OCI-LY3 (cell line): Measurements from ENCODE around the gene MIOX.

Experiments
- H2AFZ ChIP-seq: fragments of 200-600, 300-600 bp; shearing (Covaris generic); 2 replicates; pipeline ENCODE4 v1.6.0; 2014; ENCODE audit warnings: antibody characterized with exemption, low read depth, low read length
- H3K27ac ChIP-seq: fragments of 200-600, 300-600 bp; sonication (generic); 2 replicates; pipeline ENCODE4 v1.5.1; 2014; ENCODE audit warnings: mild to moderate bottlenecking, low read length, moderate library complexity, mixed read lengths
- H3K27me3 ChIP-seq: fragments of 200-600, 300-600 bp; sonication (generic); 2 replicates; pipeline ENCODE4 v1.6.1; 2014; ENCODE audit warnings: low read depth, low read length, mixed read lengths
- H3K36me3 ChIP-seq: fragments of 200-600, 300-600 bp; sonication (generic); replicated peaks from 2 replicates; pipeline ENCODE3; 2014; ENCODE audit warnings: low read depth, low read length, mixed read lengths
- H3K4me1 ChIP-seq: fragments of 300-600, 200-600 bp; sonication (generic); 2 replicates; pipeline ENCODE4 v1.6.1; 2014; ENCODE audit warnings: low read length, mixed read lengths
- H3K4me2 ChIP-seq: fragments of 200-600, 300-600 bp; sonication (generic); 2 replicates; pipeline ENCODE4 v1.6.1; 2014; ENCODE audit warnings: low read length, mixed read lengths
- H3K4me3 ChIP-seq: fragments of 300-600, 200-600 bp; sonication (generic); 2 replicates; pipeline ENCODE4 v1.5.1; 2014; ENCODE audit warnings: antibody characterized with exemption, mild to moderate bottlenecking, low read length, moderate library complexity
- H3K79me2 ChIP-seq: fragments of 300-600, 200-600 bp; shearing (Covaris generic); 2 replicates; pipeline ENCODE4 v1.6.1; 2014; ENCODE audit warnings: mild to moderate bottlenecking, low read length, mixed read lengths
- H3K9ac ChIP-seq: fragments of 300-600, 200-600 bp; shearing (Covaris generic); 2 replicates; pipeline ENCODE4 v1.6.0; 2014; ENCODE audit warnings: mild to moderate bottlenecking, low read length, moderate library complexity
- H3K9me3 ChIP-seq: fragments of 200-600, 300-600 bp; shearing (Covaris generic); 2 replicates; pipeline ENCODE4 v1.6.1; 2014; ENCODE audit warnings: low read length, mixed read lengths; ENCODE audit not compliant: insufficient read depth
- H4K20me1 ChIP-seq: fragments of 200-600, 300-600 bp; sonication (generic); 2 replicates; pipeline ENCODE4 v1.6.1; 2016; ENCODE audit warnings: low read length, mixed read lengths; ENCODE audit not compliant: insufficient read depth
- CTCF ChIP-seq: fragments of 200-600, 300-600 bp; sonication (generic); IDR thresholded peaks from 2 replicates; pipeline ENCODE4 v1.5.1; 2014; ENCODE audit warnings: antibody characterized with exemption, low read length, low read depth
- EZH2phosphoT487 ChIP-seq: fragments of 200-600 bp; shearing (Covaris generic); IDR thresholded peaks from 2 replicates; pipeline ENCODE4 v1.6.1; 2018; ENCODE audit warnings: antibody characterized with exemption, mixed run types, low read depth

The MIOX gene

GRCh38 chr22:50504369-50505211, 17.9 kb downstream of the MIOX start:
- peaks cover 14% of the 10 kb centered on the region for H3K4me1 ChIP-seq
- no peak overlapping the region for H2AFZ ChIP-seq
- H3K4me2 ChIP-seq = no peak overlapping the region
- H3K27ac ChIP-seq = no peak overlapping the region
- no peak overlapping the region for H3K9ac ChIP-seq
- H4K20me1 ChIP-seq = 0 out of 2 replicates have a peak, but pooled peaks cover 4% of the 10 kb centered on the region
- peaks cover 26% of the 10 kb centered on the region for H3K79me2 ChIP-seq
- no peak for TF ChIP-seq CTCF
- TF ChIP-seq EZH2phosphoT487 = no peak
- no peaks in the 10 kb centered on the region for H3K27me3 ChIP-seq
- H3K4me3 ChIP-seq = no peak overlapping the region
- H3K9me3 ChIP-seq = no peaks in the 10 kb centered on the region
- no peaks in the 10 kb centered on the region for H3K36me3 ChIP-seq

- H3K36me3 ChIP-seq = no peaks in the 10 kb centered on the region
- TF ChIP-seq EZH2phosphoT487 = no peak
- peaks cover 30% of the 10 kb centered on the region for H3K79me2 ChIP-seq
- no peak overlapping the region for H3K9ac ChIP-seq
- H3K9me3 ChIP-seq = no peaks in the 10 kb centered on the region
- no peak overlapping the region for H3K27ac ChIP-seq
- H2AFZ ChIP-seq = no peak overlapping the region
- peaks cover 15% of the 10 kb centered on the region for H3K4me1 ChIP-seq
- H3K4me3 ChIP-seq = no peak overlapping the region
- H3K27me3 ChIP-seq = no peaks in the 10 kb centered on the region
- no peak overlapping the region for H3K4me2 ChIP-seq
- H4K20me1 ChIP-seq = 0 out of 2 replicates have a peak, but pooled peaks cover 4% of the 10 kb centered on the region
Measured at GRCh38 chr22:50505276-50505775, 18.7 kb downstream of the MIOX start.

GRCh38 chr22:50505776-50506610, 19.3 kb downstream of the MIOX start:
- H3K4me3 ChIP-seq = peak overlapping the region; percentile 100
- no peak for TF ChIP-seq EZH2phosphoT487
- TF ChIP-seq CTCF = no peak
- 0 out of 2 replicates have a peak, but pooled peaks cover 4% of the 10 kb centered on the region for H4K20me1 ChIP-seq
- peaks cover 32% of the 10 kb centered on the region for H3K79me2 ChIP-seq
- no peaks in the 10 kb centered on the region for H3K9me3 ChIP-seq
- H3K4me2 ChIP-seq = peak overlapping the region; percentile 93
- H2AFZ ChIP-seq = no peak overlapping the region
- peaks cover 15% of the 10 kb centered on the region for H3K4me1 ChIP-seq
- no peaks in the 10 kb centered on the region for H3K36me3 ChIP-seq
- H3K27me3 ChIP-seq = no peaks in the 10 kb centered on the region
- H3K9ac ChIP-seq = peak overlapping the region; percentile 99; the same call in 1 of the 2 replicates
- no peak overlapping the region for H3K27ac ChIP-seq

- peaks cover 32% of the 10 kb centered on the region for H3K79me2 ChIP-seq
- H3K27me3 ChIP-seq = no peaks in the 10 kb centered on the region
- H3K9ac ChIP-seq = peak overlapping the region; percentile 99
- H3K36me3 ChIP-seq = no peaks in the 10 kb centered on the region
- 0 out of 2 replicates have a peak, but pooled peaks cover 4% of the 10 kb centered on the region for H4K20me1 ChIP-seq
- peak overlapping the region; percentile 93 for H3K4me2 ChIP-seq
- peak overlapping the region; percentile 100 for H3K4me3 ChIP-seq
- H3K27ac ChIP-seq = peak overlapping the region; percentile 76
- TF ChIP-seq EZH2phosphoT487 (no peak), CTCF (no peak)
- H2AFZ ChIP-seq = peak overlapping the region; percentile 83; the same call in 1 of the 2 replicates
- peaks cover 15% of the 10 kb centered on the region for H3K4me1 ChIP-seq
- H3K9me3 ChIP-seq = no peaks in the 10 kb centered on the region
Measured at GRCh38 chr22:50506611-50507420, 20.2 kb downstream of the MIOX start.
